T-cell (primary cell): ENCODE measurements around the gene POC1B. TPM values are rescaled to one million over a fixed set of nuclear protein-coding genes. Genes with fewer than 3 reads are reported as not detected.

ENCODE experiments used
- ATAC-seq, 4 experiments: fragments of 200-7000 bp in 3 of 4; fragments of 150-1000 bp in 1 of 4; cut with Tn5 transposase; replicated peaks in 1 of 4; 1 replicate in 3 of 4; 2 replicates in 1 of 4; pipeline ENCODE4 v1.10.0; 2021; ENCODE audit warnings: moderate library complexity in 3 of 4, mild to moderate bottlenecking in 2 of 4, moderate number of reproducible peaks in 1 of 4
- CTCF ChIA-PET, 2 donors: fragments of 300-600 bp; sonication (Branson Sonifier 250); formaldehyde crosslinking; loops; one replicate each; lab custom pipeline; 2022; ENCODE audit warnings: antibody characterized with exemption in 2 of 2; lab: Charles Lee
- POLR2A ChIA-PET, 2 donors: fragments of 300-600 bp; sonication (Branson Sonifier 250); formaldehyde crosslinking; loops; one replicate each; lab custom pipeline; 2022; ENCODE audit warnings: antibody characterized with exemption in 2 of 2; lab: Charles Lee
- DNase-seq, 35 experiments: peaks; one replicate each; pipeline versions ENCODE4 v3.0.0 to v3.0.0-alpha.2; 2013 to 2023
- H3K27ac ChIP-seq: one replicate; pipeline ENCODE4 v1.5.1; 2013; ENCODE audit warnings: low read length
- H3K27me3 ChIP-seq, 2 experiments: replicated peaks in 1 of 2; 1 replicate in 1 of 2; 2 replicates in 1 of 2; pipeline versions ENCODE4 v1.6.1 to v1.7.0; 2013; ENCODE audit warnings: low read length in 1 of 2, mixed read lengths in 1 of 2; ENCODE audit not compliant: control insufficient read depth in 2 of 2, insufficient read depth in 2 of 2; ENCODE audit errors: extremely low read depth in 1 of 2
- H3K36me3 ChIP-seq, 2 donors: 1 replicate in 1 of 2; 2 replicates in 1 of 2; pipeline versions ENCODE4 v1.6.1 to v1.7.0; 2013; ENCODE audit warnings: low read length in 1 of 2; ENCODE audit not compliant: control insufficient read depth in 2 of 2, insufficient read depth in 1 of 2; ENCODE audit errors: extremely low read depth in 1 of 2
- H3K4me1 ChIP-seq, 2 experiments: 1 replicate in 1 of 2; 2 replicates in 1 of 2; pipeline versions ENCODE4 v1.6.1 to v1.7.0; 2013; ENCODE audit warnings: low read length in 2 of 2, mixed read lengths in 1 of 2; ENCODE audit not compliant: insufficient read depth in 2 of 2, control insufficient read depth in 1 of 2; ENCODE audit errors: extremely low read depth in 1 of 2
- H3K4me3 ChIP-seq, 2 donors: 1 replicate in 1 of 2; 2 replicates in 1 of 2; pipeline versions ENCODE4 v1.5.1 to v1.7.0; 2013; ENCODE audit warnings: mild to moderate bottlenecking in 2 of 2, low read length in 1 of 2, moderate library complexity in 1 of 2; ENCODE audit not compliant: control insufficient read depth in 1 of 2; ENCODE audit errors: extremely low read depth in 1 of 2
- H3K9me3 ChIP-seq: 2 replicates; pipeline ENCODE4 v1.7.0; 2013
- H3K27ac Mint-ChIP-seq, 2 donors: one replicate each; pipeline ENCODE4 v1.8.0; 2020 to 2021; ENCODE audit warnings: mild to moderate bottlenecking in 2 of 2, mixed read lengths in 2 of 2
- H3K27me3 Mint-ChIP-seq, 2 donors: one replicate each; pipeline ENCODE4 v1.8.0; 2021 to 2022; ENCODE audit warnings: mixed read lengths in 2 of 2
- H3K36me3 Mint-ChIP-seq: one replicate; pipeline ENCODE4 v1.8.0; 2021; ENCODE audit warnings: mixed read lengths
- H3K4me1 Mint-ChIP-seq, 3 donors: one replicate each; pipeline ENCODE4 v1.8.0; 2020 to 2022; ENCODE audit warnings: mixed read lengths in 3 of 3, mild to moderate bottlenecking in 1 of 3
- H3K4me3 Mint-ChIP-seq, 3 donors: one replicate each; pipeline ENCODE4 v1.8.0; 2020 to 2022; ENCODE audit warnings: mild to moderate bottlenecking in 3 of 3, mixed read lengths in 3 of 3, moderate library complexity in 3 of 3
- H3K9me3 Mint-ChIP-seq, 3 donors: one replicate each; pipeline ENCODE4 v1.8.0; 2020 to 2022; ENCODE audit warnings: mixed read lengths in 3 of 3
- WGBS: methylation state at CpG from one replicate; pipeline ENCODE4 v1.1.5; 2013; ENCODE audit warnings: missing lambda C conversion rate; ENCODE audit not compliant: insufficient coverage; 5-methylcytosine and 5-hydroxymethylcytosine counted together
- total RNA-seq, 35 experiments: library from RNA in 6 of 35; stranded (reverse) in 6 of 35; fragments of 120-200 nt in 1 of 35; gene quantifications; one replicate each; pipeline versions ENCODE4 v1.2.1 to v1.2.4 and lab custom pipeline; 2013 to 2026

POC1B gene
- total RNA-seq, 5 donors from 2014 or later (not counting 1 experiment from before 2014, with no cell fraction given): 17.2 to 25.5 (median 18.9) TPM

DNA sequence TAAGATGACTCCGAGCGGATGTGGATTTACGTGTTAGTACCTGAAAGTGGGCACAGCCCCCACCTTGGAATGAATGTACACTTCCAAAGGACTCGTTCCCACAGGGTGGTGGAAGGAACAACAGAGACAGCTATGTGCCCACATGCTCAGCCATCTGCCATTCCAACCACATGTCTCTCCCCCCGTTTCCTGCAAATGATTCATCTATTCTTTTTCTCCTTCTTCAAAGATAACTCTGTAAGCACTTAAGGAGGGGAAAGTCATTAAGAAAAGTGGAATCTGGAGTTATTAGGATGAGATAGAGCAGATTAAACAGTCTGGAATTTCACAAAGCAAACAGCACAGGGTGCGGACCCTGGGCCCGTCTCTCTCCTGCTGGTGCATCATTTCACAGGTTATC, 155.0 kb downstream of the POC1B start:
- no peak overlapping the region for H3K27ac ChIP-seq
- Mint-ChIP-seq H3K4me3 (no peak overlapping the region), H3K27me3 (peaks cover 0 to 4% of the 10 kb centered on the region in 2 donors), H3K36me3 (no peaks in the 10 kb centered on the region), H3K9me3 (no peaks in the 10 kb centered on the region), H3K4me1 (peaks cover 6 to 11% (median 8%) of the 10 kb centered on the region in 3 donors), H3K27ac (no peak overlapping the region)
- no peaks in the 10 kb centered on the region for H3K27me3 ChIP-seq
- 75% methylated on average over 4 of the region's 7 CpGs for whole genome bisulfite sequencing
- H3K36me3 ChIP-seq: no peaks in the 10 kb centered on the region
- ChIA-PET POLR2A (no interaction called here), CTCF (no interaction called here)
- H3K4me3 ChIP-seq: no peak overlapping the region
- peaks cover 2 to 5% of the 10 kb centered on the region in 2 experiments for H3K4me1 ChIP-seq
- ATAC-seq (no peak), DNase-seq (no peak)
- H3K9me3 ChIP-seq: no peaks in the 10 kb centered on the region

DNA sequence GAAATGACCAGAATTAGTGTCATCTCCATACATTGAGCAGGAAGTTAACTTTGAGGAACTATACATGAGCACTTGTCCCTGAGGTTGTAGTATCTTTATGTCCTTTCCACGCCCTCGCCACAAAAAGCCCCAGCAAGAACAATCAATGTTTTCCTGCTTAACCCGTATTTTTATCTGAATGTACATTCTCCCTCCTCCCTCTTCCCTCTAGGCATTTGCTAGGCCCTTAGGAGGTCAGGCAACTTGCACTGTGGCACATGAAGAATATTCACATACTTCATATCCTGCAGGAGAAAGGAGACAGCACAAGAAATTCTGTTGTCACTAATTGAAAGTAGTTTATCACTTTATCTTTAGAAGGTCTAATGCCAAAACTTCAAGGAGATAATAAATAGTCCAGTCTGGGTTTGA, 155.4 kb downstream of the POC1B start:
- peaks cover under 1 to 2% of the 10 kb centered on the region in 2 experiments for H3K4me1 ChIP-seq
- ATAC-seq (no peak), DNase-seq (no peak)
- ChIA-PET POLR2A (no interaction called here), CTCF (no interaction called here)
- no peak overlapping the region for H3K27ac Mint-ChIP-seq
- H3K9me3 Mint-ChIP-seq: no peaks in the 10 kb centered on the region
- no peaks in the 10 kb centered on the region for H3K9me3 ChIP-seq
- WGBS: 83% methylated on average over 2 of the region's 3 CpGs
- peaks cover 0 to 4% of the 10 kb centered on the region in 2 donors for H3K27me3 Mint-ChIP-seq
- no peak overlapping the region for H3K4me3 Mint-ChIP-seq
- peaks cover 2 to 6% (median 5%) of the 10 kb centered on the region in 3 donors for H3K4me1 Mint-ChIP-seq
- no peak overlapping the region for H3K4me3 ChIP-seq
- no peaks in the 10 kb centered on the region for H3K36me3 ChIP-seq
- no peaks in the 10 kb centered on the region for H3K36me3 Mint-ChIP-seq
- no peaks in the 10 kb centered on the region for H3K27me3 ChIP-seq
- H3K27ac ChIP-seq: no peak overlapping the region

Other genes with a start within 250 kb of the POC1B start
- 10 to 100 TPM in 1 of 5 donors, 1 to 10 TPM in 4; 2.7 to 13.7 (median 3.1) TPM for gene DUSP6, start 173.5 kb downstream of the POC1B start, total RNA-seq
- gene GALNT4, start 1.3 kb downstream of the POC1B start, total RNA-seq: 1 to 10 TPM; 4.9 to 9.6 (median 6.5) TPM
- 100 to 1,000 TPM in 1 of 5 donors, 10 to 100 TPM in 4; 38.3 to 104 (median 44.4) TPM for gene ATP2B1, start 182.8 kb upstream of the POC1B start, total RNA-seq